ENCODE measurements around the gene ACTRT2. TPM values are rescaled to one million over a fixed set of nuclear protein-coding genes. Genes with fewer than 3 reads are reported as not detected.

Gene ACTRT2
- polyA plus RNA-seq, 1 of the 3 experiments (the other 2 are of a cell fraction) = not detected

DNA sequence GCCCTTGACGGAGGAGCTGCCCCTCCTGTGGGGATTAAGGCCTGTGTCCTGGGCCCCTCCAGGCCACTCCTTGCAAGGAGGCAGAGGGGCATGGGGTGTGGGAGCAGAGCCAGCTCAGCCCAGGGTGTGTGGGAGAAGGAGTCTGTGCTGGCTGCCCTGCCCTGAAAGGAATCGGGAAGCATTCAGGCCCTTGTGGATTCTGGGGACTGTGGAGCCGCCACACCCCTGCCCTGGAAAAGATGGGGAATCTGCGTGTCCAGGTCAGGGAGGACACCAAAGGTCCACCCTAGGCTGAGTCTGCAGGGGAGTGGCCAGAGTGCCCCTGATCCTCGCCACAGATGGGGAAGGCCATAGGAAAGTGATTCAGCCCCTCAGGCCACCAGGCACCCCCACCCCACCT, 31.2 kb downstream of the ACTRT2 start:
- Histone ChIP-seq H3K4me2 (no peak overlapping the region), H3K9me3 (no peaks in the 10 kb centered on the region), H3K79me2 (ENCODE audit: insufficient read depth) (no peaks in the 10 kb centered on the region), H3K9me2 (no peaks in the 10 kb centered on the region), H4K20me1 (ENCODE audit: insufficient read depth) (no peaks in the 10 kb centered on the region), H3F3A (replicated peaks; ENCODE audit: insufficient read depth) (no peaks in the 10 kb centered on the region), H3K9ac (no peak overlapping the region), H3K4me1 (ENCODE audit: control insufficient read depth in 1 of 2, insufficient read depth in 2 of 2, low read depth in 1 of 2, low read length in 1 of 2) (no peaks in the 10 kb centered on the region), H2AFZ (ENCODE audit: low read depth) (no peak overlapping the region), H3K4me3 (ENCODE audit: low read depth in 2 of 2, low read length in 1 of 2) (no peak overlapping the region), H3K27ac (ENCODE audit: low read depth in 2 of 2, low read length in 1 of 2) (no peak overlapping the region), H3K36me3 (replicated peaks in 1 of 2; ENCODE audit: control insufficient read depth in 1 of 2, insufficient read depth in 2 of 2, low read length in 1 of 2) (no peaks in the 10 kb centered on the region), H3K27me3 (ENCODE audit: insufficient read depth) (no peaks in the 10 kb centered on the region)
- POLR2A ChIA-PET = no interaction called here
- DNase-seq = no peak
- TF ChIP-seq POLR2AphosphoS5 (IDR thresholded peaks at IDR 0.05; ENCODE audit: low read depth, low read length) = no peak
- no peak for TF ChIP-seq RFX5 (IDR thresholded peaks at IDR 0.05; ENCODE audit: low read length)
- no peak for TF ChIP-seq FOSL2 (IDR thresholded peaks at IDR 0.05; ENCODE audit: borderline replicate concordance, low read depth)
- no peak for TF ChIP-seq FOXM1 (IDR thresholded peaks at IDR 0.05; ENCODE audit: low read depth)
- TF ChIP-seq RAD21 (IDR thresholded peaks at IDR 0.05; ENCODE audit: low read length) = no peak
- TF ChIP-seq NRF1 (IDR thresholded peaks at IDR 0.05; ENCODE audit: low read depth, low read length) = no peak
- TF ChIP-seq, protein P1, sequence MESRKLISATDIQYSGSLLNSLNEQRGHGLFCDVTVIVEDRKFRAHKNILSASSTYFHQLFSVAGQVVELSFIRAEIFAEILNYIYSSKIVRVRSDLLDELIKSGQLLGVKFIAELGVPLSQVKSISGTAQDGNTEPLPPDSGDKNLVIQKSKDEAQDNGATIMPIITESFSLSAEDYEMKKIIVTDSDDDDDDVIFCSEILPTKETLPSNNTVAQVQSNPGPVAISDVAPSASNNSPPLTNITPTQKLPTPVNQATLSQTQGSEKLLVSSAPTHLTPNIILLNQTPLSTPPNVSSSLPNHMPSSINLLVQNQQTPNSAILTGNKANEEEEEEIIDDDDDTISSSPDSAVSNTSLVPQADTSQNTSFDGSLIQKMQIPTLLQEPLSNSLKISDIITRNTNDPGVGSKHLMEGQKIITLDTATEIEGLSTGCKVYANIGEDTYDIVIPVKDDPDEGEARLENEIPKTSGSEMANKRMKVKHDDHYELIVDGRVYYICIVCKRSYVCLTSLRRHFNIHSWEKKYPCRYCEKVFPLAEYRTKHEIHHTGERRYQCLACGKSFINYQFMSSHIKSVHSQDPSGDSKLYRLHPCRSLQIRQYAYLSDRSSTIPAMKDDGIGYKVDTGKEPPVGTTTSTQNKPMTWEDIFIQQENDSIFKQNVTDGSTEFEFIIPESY (IDR thresholded peaks at IDR 0.05; ENCODE audit: borderline replicate concordance, low read depth) = no peak
- TF ChIP-seq, protein P2, sequence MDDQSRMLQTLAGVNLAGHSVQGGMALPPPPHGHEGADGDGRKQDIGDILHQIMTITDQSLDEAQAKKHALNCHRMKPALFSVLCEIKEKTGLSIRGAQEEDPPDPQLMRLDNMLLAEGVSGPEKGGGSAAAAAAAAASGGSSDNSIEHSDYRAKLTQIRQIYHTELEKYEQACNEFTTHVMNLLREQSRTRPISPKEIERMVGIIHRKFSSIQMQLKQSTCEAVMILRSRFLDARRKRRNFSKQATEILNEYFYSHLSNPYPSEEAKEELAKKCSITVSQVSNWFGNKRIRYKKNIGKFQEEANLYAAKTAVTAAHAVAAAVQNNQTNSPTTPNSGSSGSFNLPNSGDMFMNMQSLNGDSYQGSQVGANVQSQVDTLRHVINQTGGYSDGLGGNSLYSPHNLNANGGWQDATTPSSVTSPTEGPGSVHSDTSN (IDR thresholded peaks at IDR 0.05) = no peak
- no peak for TF ChIP-seq GATA2 (CRISPR knock-in tag; IDR thresholded peaks at IDR 0.05)
- TF ChIP-seq YY1 (IDR thresholded peaks at IDR 0.05; ENCODE audit: low read depth) = no peak
- TF ChIP-seq EP300 (IDR thresholded peaks at IDR 0.05; ENCODE audit: borderline replicate concordance in 1 of 2, low read depth in 1 of 2, low read length in 1 of 2) = no peak
- TF ChIP-seq SIN3A (IDR thresholded peaks at IDR 0.05; ENCODE audit: borderline replicate concordance, low read depth, low read length) = no peak
- no peak for TF ChIP-seq ELF1 (IDR thresholded peaks at IDR 0.05)
- TF ChIP-seq JUND (IDR thresholded peaks at IDR 0.05) = no peak
- no peak for TF ChIP-seq SMC3 (IDR thresholded peaks at IDR 0.05; ENCODE audit: low read depth, low read length)
- TF ChIP-seq EZH2phosphoT487 (IDR thresholded peaks at IDR 0.05; ENCODE audit: borderline replicate concordance, low read depth) = no peak
- CTCF ChIA-PET = interaction anchor here (0.6 kb wide), 1 partner anchor 20 kb away, joined by 3 read pairs; no protein-coding TSS in a partner anchor
- 12% methylated on average over 5 of the region's 5 CpGs for WGBS (ENCODE audit: low lambda C conversion rate)

DNA sequence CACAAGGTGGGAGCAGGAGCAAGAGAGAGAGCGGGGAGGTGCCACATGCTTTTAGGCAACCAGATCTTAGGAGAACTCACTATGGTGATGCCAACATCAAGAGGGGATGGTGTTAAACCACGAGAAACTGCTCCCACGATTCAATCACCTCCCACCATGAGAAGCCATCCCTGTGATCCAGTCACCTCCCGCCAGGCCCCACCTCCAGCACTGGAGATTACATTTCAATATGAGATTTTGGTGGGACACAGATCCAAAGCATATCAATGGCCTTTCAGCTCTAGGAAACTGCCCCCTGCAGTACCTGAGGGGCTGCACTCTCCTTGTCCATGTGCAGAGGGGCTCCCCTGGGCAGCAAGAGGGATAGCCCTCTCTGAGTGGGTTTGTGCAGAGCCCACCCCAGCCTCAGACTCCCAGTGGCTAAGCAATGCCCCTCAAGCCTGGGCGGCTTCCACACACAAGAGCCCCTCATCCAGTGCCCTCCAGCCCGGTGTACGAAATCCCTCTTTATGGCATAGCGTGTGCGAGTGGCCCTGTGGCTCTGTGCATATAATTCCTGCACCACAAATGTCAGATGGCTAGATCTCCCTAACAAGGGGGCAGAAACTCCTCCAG, 32.2 kb downstream of the ACTRT2 start:
- no peaks in the 10 kb centered on the region for H3K36me3 ChIP-seq (replicated peaks in 1 of 2; ENCODE audit: control insufficient read depth in 1 of 2, insufficient read depth in 2 of 2, low read length in 1 of 2)
- ChIA-PET CTCF (interaction anchor here (0.6 kb wide), 1 partner anchor 19 kb away, joined by 3 read pairs; no protein-coding TSS in a partner anchor), POLR2A (no interaction called here)
- H3K9ac ChIP-seq = no peak overlapping the region
- H3K9me3 ChIP-seq = no peaks in the 10 kb centered on the region
- H3K4me1 ChIP-seq (ENCODE audit: control insufficient read depth in 1 of 2, insufficient read depth in 2 of 2, low read depth in 1 of 2, low read length in 1 of 2) = no peaks in the 10 kb centered on the region
- no peak overlapping the region for H2AFZ ChIP-seq (ENCODE audit: low read depth)
- no peaks in the 10 kb centered on the region for H3K27me3 ChIP-seq (ENCODE audit: insufficient read depth)
- no peak overlapping the region for H3K4me3 ChIP-seq (ENCODE audit: low read depth in 2 of 2, low read length in 1 of 2)
- H3K4me2 ChIP-seq = no peak overlapping the region
- no peaks in the 10 kb centered on the region for H3F3A ChIP-seq (replicated peaks; ENCODE audit: insufficient read depth)
- no peaks in the 10 kb centered on the region for H3K79me2 ChIP-seq (ENCODE audit: insufficient read depth)
- no peaks in the 10 kb centered on the region for H3K9me2 ChIP-seq
- no peak for DNase-seq
- WGBS (ENCODE audit: low lambda C conversion rate) = 21% methylated on average over 7 of the region's 9 CpGs
- no peak overlapping the region for H3K27ac ChIP-seq (ENCODE audit: low read depth in 2 of 2, low read length in 1 of 2)
- no peaks in the 10 kb centered on the region for H4K20me1 ChIP-seq (ENCODE audit: insufficient read depth)
- TF ChIP-seq, protein P3, sequence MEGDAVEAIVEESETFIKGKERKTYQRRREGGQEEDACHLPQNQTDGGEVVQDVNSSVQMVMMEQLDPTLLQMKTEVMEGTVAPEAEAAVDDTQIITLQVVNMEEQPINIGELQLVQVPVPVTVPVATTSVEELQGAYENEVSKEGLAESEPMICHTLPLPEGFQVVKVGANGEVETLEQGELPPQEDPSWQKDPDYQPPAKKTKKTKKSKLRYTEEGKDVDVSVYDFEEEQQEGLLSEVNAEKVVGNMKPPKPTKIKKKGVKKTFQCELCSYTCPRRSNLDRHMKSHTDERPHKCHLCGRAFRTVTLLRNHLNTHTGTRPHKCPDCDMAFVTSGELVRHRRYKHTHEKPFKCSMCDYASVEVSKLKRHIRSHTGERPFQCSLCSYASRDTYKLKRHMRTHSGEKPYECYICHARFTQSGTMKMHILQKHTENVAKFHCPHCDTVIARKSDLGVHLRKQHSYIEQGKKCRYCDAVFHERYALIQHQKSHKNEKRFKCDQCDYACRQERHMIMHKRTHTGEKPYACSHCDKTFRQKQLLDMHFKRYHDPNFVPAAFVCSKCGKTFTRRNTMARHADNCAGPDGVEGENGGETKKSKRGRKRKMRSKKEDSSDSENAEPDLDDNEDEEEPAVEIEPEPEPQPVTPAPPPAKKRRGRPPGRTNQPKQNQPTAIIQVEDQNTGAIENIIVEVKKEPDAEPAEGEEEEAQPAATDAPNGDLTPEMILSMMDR (IDR thresholded peaks at IDR 0.05) = no peak
- TF ChIP-seq ELF1 (IDR thresholded peaks at IDR 0.05) = no peak
- no peak for TF ChIP-seq SIN3A (IDR thresholded peaks at IDR 0.05; ENCODE audit: borderline replicate concordance, low read depth, low read length)
- no peak for TF ChIP-seq POLR2AphosphoS5 (IDR thresholded peaks at IDR 0.05; ENCODE audit: low read depth, low read length)
- TF ChIP-seq NRF1 (IDR thresholded peaks at IDR 0.05; ENCODE audit: low read depth, low read length) = no peak
- TF ChIP-seq FOXM1 (IDR thresholded peaks at IDR 0.05; ENCODE audit: low read depth) = no peak
- TF ChIP-seq RFX5 (IDR thresholded peaks at IDR 0.05; ENCODE audit: low read length) = no peak
- no peak for TF ChIP-seq TAF1 (IDR thresholded peaks at IDR 0.05; ENCODE audit: borderline replicate concordance, low read depth, low read length)
- TF ChIP-seq, protein P4, sequence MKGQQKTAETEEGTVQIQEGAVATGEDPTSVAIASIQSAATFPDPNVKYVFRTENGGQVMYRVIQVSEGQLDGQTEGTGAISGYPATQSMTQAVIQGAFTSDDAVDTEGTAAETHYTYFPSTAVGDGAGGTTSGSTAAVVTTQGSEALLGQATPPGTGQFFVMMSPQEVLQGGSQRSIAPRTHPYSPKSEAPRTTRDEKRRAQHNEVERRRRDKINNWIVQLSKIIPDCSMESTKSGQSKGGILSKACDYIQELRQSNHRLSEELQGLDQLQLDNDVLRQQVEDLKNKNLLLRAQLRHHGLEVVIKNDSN (IDR thresholded peaks at IDR 0.05; ENCODE audit: borderline replicate concordance, low read depth) = no peak
- no peak for TF ChIP-seq EZH2phosphoT487 (IDR thresholded peaks at IDR 0.05; ENCODE audit: borderline replicate concordance, low read depth)
- no peak for TF ChIP-seq FOXJ3 (CRISPR knock-in tag; IDR thresholded peaks at IDR 0.05)
- no peak for TF ChIP-seq RCOR1 (IDR thresholded peaks at IDR 0.05; ENCODE audit: low read length)
- TF ChIP-seq FOSL2 (IDR thresholded peaks at IDR 0.05; ENCODE audit: borderline replicate concordance, low read depth) = no peak

Data from SK-N-SH (cell line).